PC-9 (cell line): ENCODE data around the gene CCR3.

Source experiments
- CTCF ChIP-seq: fragments of 200-600 bp; sonication (generic); conservative IDR thresholded peaks from 2 replicates; pipeline ENCODE4 v1.6.1; 2017; ENCODE audit warnings: mixed run types, antibody characterized with exemption, mild to moderate bottlenecking, moderate library complexity
- EZH2 ChIP-seq: fragments of 200-600 bp; sonication (generic); IDR thresholded peaks from 2 replicates; pipeline ENCODE4 v1.8.0; 2017; ENCODE audit warnings: antibody characterized with exemption, low read depth

GRCh38 chr3:46242120-46242519 lies at the start of gene CCR3:
- no peak for TF ChIP-seq CTCF
- no peak for TF ChIP-seq EZH2
